Measurements from ENCODE around the gene HNRNPA2B1. TPM values are rescaled to one million over a fixed set of nuclear protein-coding genes. Genes with fewer than 3 reads are reported as not detected.

The HNRNPA2B1 gene
- total RNA-seq, 2 experiments from 2014 or later, result 258 to 1,090 TPM

- H3K36me3 ChIP-seq (ENCODE audit: insufficient read depth, low read length), result no peaks in the 10 kb centered on the region; the same call in 1 of the 2 replicates
- no peaks in the 10 kb centered on the region for H3K9me2 ChIP-seq (ENCODE audit: insufficient read depth, low read length)
- no TSS peak for BruUV-seq (replicated peaks)
- H3K27ac ChIP-seq (ENCODE audit: low read depth, low read length, poor library complexity, severe bottlenecking), result no peak overlapping the region
- ChIA-PET CTCF (ENCODE audit: unreplicated experiment) (no interaction called here), POLR2A (interaction anchor here (0.6 to 2.2 kb wide), 2 partner anchors 11 to 51 kb away, joined by 3 to 6 read pairs; partner anchors contain the start of gene NFE2L3)
- H3K4me2 ChIP-seq (ENCODE audit: low read length), result no peak overlapping the region
- H3K4me3 ChIP-seq (ENCODE audit: low read depth, low read length, poor library complexity, severe bottlenecking), result no peak overlapping the region
- H3K79me2 ChIP-seq (ENCODE audit: insufficient read depth, low read depth, low read length), result peaks cover 30% of the 10 kb centered on the region
- intact Hi-C loops (cut with micrococcal nuclease; ENCODE audit: unreplicated experiment), result no loop called here
- no peak overlapping the region for H2AFZ ChIP-seq (ENCODE audit: low read length)
- H4K20me1 ChIP-seq (ENCODE audit: insufficient read depth, low read length), result peaks cover 6% of the 10 kb centered on the region; the same call in 1 of the 2 replicates
- no peak for DNase-seq (ENCODE audit: low spot score)
- H3K4me1 ChIP-seq (ENCODE audit: insufficient read depth, low read length, poor library complexity, severe bottlenecking), result peaks cover 36% of the 10 kb centered on the region
- H3K9me3 ChIP-seq (ENCODE audit: low read length), result no peaks in the 10 kb centered on the region
- TF ChIP-seq EZH2phosphoT487 (IDR thresholded peaks at IDR 0.05; ENCODE audit: borderline replicate concordance, low read depth, low read length), result no peak
- TF ChIP-seq CTCF (conservative IDR thresholded peaks at IDR 0.05; ENCODE audit: low read length), result no peak
Measured at GRCh38 chr7:26162431-26162830, 38.1 kb downstream of the HNRNPA2B1 start.

- Histone ChIP-seq H3K27ac (ENCODE audit: low read depth, low read length, poor library complexity, severe bottlenecking) (no peak overlapping the region), H2AFZ (ENCODE audit: low read length) (no peak overlapping the region), H3K4me2 (ENCODE audit: low read length) (no peak overlapping the region), H4K20me1 (ENCODE audit: insufficient read depth, low read length) (peaks cover 6% of the 10 kb centered on the region; the same call in 1 of the 2 replicates), H3K4me1 (ENCODE audit: insufficient read depth, low read length, poor library complexity, severe bottlenecking) (peaks cover 41% of the 10 kb centered on the region), H3K9me3 (ENCODE audit: low read length) (no peaks in the 10 kb centered on the region), H3K36me3 (ENCODE audit: insufficient read depth, low read length) (no peaks in the 10 kb centered on the region; the same call in 1 of the 2 replicates), H3K79me2 (ENCODE audit: insufficient read depth, low read depth, low read length) (peaks cover 45% of the 10 kb centered on the region), H3K4me3 (ENCODE audit: low read depth, low read length, poor library complexity, severe bottlenecking) (no peak overlapping the region), H3K9me2 (ENCODE audit: insufficient read depth, low read length) (no peaks in the 10 kb centered on the region)
- intact Hi-C loops (cut with micrococcal nuclease; ENCODE audit: unreplicated experiment), result no loop called here
- ChIA-PET CTCF (ENCODE audit: unreplicated experiment) (no interaction called here), POLR2A (interaction anchor here (0.6 to 2.2 kb wide), 7 partner anchors 9 to 71 kb away, joined by 3 to 9 read pairs (median 4); partner anchors contain the start of genes HNRNPA2B1 and NFE2L3)
- DNase-seq (ENCODE audit: low spot score), result no peak
- BruUV-seq (replicated peaks), result no TSS peak
- no peak for TF ChIP-seq EZH2phosphoT487 (IDR thresholded peaks at IDR 0.05; ENCODE audit: borderline replicate concordance, low read depth, low read length)
- TF ChIP-seq CTCF (conservative IDR thresholded peaks at IDR 0.05; ENCODE audit: low read length), result no peak
Measured at GRCh38 chr7:26160896-26161295, 39.6 kb downstream of the HNRNPA2B1 start.

- H3K4me3 ChIP-seq (ENCODE audit: low read depth, low read length, poor library complexity, severe bottlenecking), result no peak overlapping the region
- peaks cover 6% of the 10 kb centered on the region; the same call in 1 of the 2 replicates for H4K20me1 ChIP-seq (ENCODE audit: insufficient read depth, low read length)
- ChIA-PET POLR2A (interaction anchor here (0.6 to 4.2 kb wide), 2 partner anchors 7 to 61 kb away, joined by 3 to 22 read pairs; no protein-coding TSS in a partner anchor), CTCF (ENCODE audit: unreplicated experiment) (no interaction called here)
- no peak for DNase-seq (ENCODE audit: low spot score)
- H3K4me2 ChIP-seq (ENCODE audit: low read length), result no peak overlapping the region
- peaks cover 57% of the 10 kb centered on the region for H3K4me1 ChIP-seq (ENCODE audit: insufficient read depth, low read length, poor library complexity, severe bottlenecking)
- no peaks in the 10 kb centered on the region for H3K9me2 ChIP-seq (ENCODE audit: insufficient read depth, low read length)
- intact Hi-C loops (cut with micrococcal nuclease; ENCODE audit: unreplicated experiment), result loop anchor here (5.0 kb wide), 1 partner anchor 1317 kb away; no protein-coding TSS in a partner anchor
- peaks cover 62% of the 10 kb centered on the region for H3K79me2 ChIP-seq (ENCODE audit: insufficient read depth, low read depth, low read length)
- no peak overlapping the region for H2AFZ ChIP-seq (ENCODE audit: low read length)
- H3K27ac ChIP-seq (ENCODE audit: low read depth, low read length, poor library complexity, severe bottlenecking), result no peak overlapping the region
- no TSS peak for BruUV-seq (replicated peaks)
- H3K9me3 ChIP-seq (ENCODE audit: low read length), result no peaks in the 10 kb centered on the region
- H3K36me3 ChIP-seq (ENCODE audit: insufficient read depth, low read length), result no peaks in the 10 kb centered on the region; the same call in 1 of the 2 replicates
- TF ChIP-seq EZH2phosphoT487 (IDR thresholded peaks at IDR 0.05; ENCODE audit: borderline replicate concordance, low read depth, low read length), result no peak
- TF ChIP-seq CTCF (conservative IDR thresholded peaks at IDR 0.05; ENCODE audit: low read length), result no peak
Measured at GRCh38 chr7:26159243-26159642, 41.3 kb downstream of the HNRNPA2B1 start.

All from OCI-LY7 (cell line).